ENCODE data around the gene PHYHIPL. TPM values are rescaled to one million over a fixed set of nuclear protein-coding genes. Genes with fewer than 3 reads are reported as not detected.

The PHYHIPL gene
- total RNA-seq, 1 donor from 2014 or later = not detected

DNA sequence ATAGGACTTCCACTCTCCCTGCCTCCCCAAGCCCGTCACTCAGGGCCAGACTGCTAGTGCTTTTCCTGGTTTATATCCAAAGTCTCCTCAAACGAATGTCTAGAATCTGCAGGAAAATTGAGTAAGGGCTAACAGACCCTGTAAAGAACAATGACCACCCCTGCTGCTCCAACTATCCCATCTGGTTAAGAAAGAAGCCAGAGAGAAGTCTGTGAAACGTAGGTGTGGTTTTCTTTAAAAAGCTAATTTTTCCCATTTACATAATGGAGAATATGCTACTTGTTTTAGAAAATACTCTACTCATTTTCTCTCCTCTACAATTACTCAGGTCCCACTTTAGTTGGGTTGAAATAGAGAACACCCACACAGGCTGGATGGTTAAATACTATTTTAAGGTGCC is 113.4 kb downstream of the PHYHIPL start:
- DNase-seq (ENCODE audit: low read depth) = no peak

DNA sequence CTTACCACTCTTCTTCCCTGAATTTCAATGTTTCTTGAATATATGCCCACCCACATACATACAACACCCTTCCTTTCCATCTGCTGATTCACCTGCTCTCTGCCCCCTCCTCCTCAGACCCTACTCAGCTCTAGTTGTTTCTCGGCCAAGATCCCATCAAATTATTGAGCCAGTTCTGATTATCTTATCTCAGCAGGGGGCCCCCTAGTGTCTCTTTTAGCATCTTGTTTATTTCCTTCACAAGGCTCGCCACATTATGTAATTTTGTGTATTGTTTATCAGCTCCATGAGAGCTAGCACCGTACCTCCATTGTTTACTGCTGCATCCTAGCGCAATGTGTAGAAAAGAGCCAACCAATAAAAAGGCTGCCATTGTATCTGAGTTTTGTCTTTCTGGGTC is 114.0 kb downstream of the PHYHIPL start:
- no peak for DNase-seq (ENCODE audit: low read depth)

Other genes with a start within 250 kb of the PHYHIPL start
- 58.0 and 59.0 TPM in 2 replicates for gene FAM13C, start 185.9 kb downstream of the PHYHIPL start, total RNA-seq

All from myocyte (in vitro differentiated cells).